OCI-LY7 (cell line): ENCODE data around the gene TTC7B. TPM values are rescaled to one million over a fixed set of nuclear protein-coding genes. Genes with fewer than 3 reads are reported as not detected.

ENCODE experiments used
- BruUV-seq: library from RNA; stranded (reverse); fragments of 400-500 nt; replicated peaks from 2 replicates; lab custom pipeline; 2021; lab: Mats Ljungman, UMichigan
- CTCF ChIA-PET: fragments of 300-600 bp; sonication (Branson Sonifier 250); formaldehyde crosslinking; loops from one replicate; lab custom pipeline; 2022; ENCODE audit warnings: antibody characterized with exemption; ENCODE audit not compliant: unreplicated experiment; lab: Charles Lee
- POLR2A ChIA-PET: fragments of 300-600 bp; sonication (Branson Sonifier 250); formaldehyde crosslinking; loops from one replicate; lab custom pipeline; 2022; ENCODE audit warnings: antibody characterized with exemption; lab: Charles Lee
- DNase-seq: peaks from one replicate; pipeline ENCODE4 v3.0.0-alpha.2; 2015; ENCODE audit warnings: low spot score
- H2AFZ ChIP-seq: fragments of 200-600 bp; sonication (generic), shearing (Covaris generic); 2 replicates; pipeline ENCODE4 v1.6.1; 2014; ENCODE audit warnings: mild to moderate bottlenecking, antibody characterized with exemption, low read length, moderate library complexity
- H3K27ac ChIP-seq: fragments of 200-600 bp; sonication (generic); 2 replicates; pipeline ENCODE4 v1.5.1; 2014; ENCODE audit warnings: mixed run types, low read depth, mild to moderate bottlenecking, moderate library complexity, low read length, inconsistent platforms; ENCODE audit not compliant: poor library complexity, severe bottlenecking
- H3K36me3 ChIP-seq: fragments of 200-600 bp; sonication (generic); 2 replicates; pipeline ENCODE4 v1.6.1; 2014; ENCODE audit warnings: mild to moderate bottlenecking, antibody characterized with exemption, low read length, moderate library complexity, mixed read lengths; ENCODE audit not compliant: insufficient read depth
- H3K4me1 ChIP-seq: fragments of 200-600 bp; sonication (generic); 2 replicates; pipeline ENCODE4 v1.5.1; 2014; ENCODE audit warnings: mild to moderate bottlenecking, low read length; ENCODE audit not compliant: insufficient read depth, poor library complexity, severe bottlenecking
- H3K4me2 ChIP-seq: fragments of 200-600 bp; sonication (generic); 2 replicates; pipeline ENCODE4 v1.6.1; 2014; ENCODE audit warnings: mild to moderate bottlenecking, low read length
- H3K4me3 ChIP-seq: fragments of 200-600 bp; sonication (generic); 2 replicates; pipeline ENCODE4 v1.5.1; 2014; ENCODE audit warnings: mild to moderate bottlenecking, low read depth, low read length; ENCODE audit not compliant: poor library complexity, severe bottlenecking
- H3K79me2 ChIP-seq: fragments of 200-600 bp; sonication (generic); 2 replicates; pipeline ENCODE4 v1.6.1; 2016; ENCODE audit warnings: low read depth, mild to moderate bottlenecking, low read length, moderate library complexity, mixed read lengths; ENCODE audit not compliant: insufficient read depth
- H3K9me2 ChIP-seq: fragments of 200-600 bp; sonication (generic); 2 replicates; pipeline ENCODE4 v1.6.1; 2016; ENCODE audit warnings: mild to moderate bottlenecking, low read length, mixed read lengths; ENCODE audit not compliant: insufficient read depth
- H3K9me3 ChIP-seq: fragments of 200-600 bp; sonication (generic); 2 replicates; pipeline ENCODE4 v1.6.1; 2014; ENCODE audit warnings: mild to moderate bottlenecking, mixed run types, low read length, mixed read lengths
- H4K20me1 ChIP-seq: fragments of 200-600 bp; sonication (generic); 2 replicates; pipeline ENCODE4 v1.6.1; 2014; ENCODE audit warnings: mild to moderate bottlenecking, antibody characterized with exemption, low read length, moderate library complexity, mixed read lengths; ENCODE audit not compliant: insufficient read depth
- CTCF ChIP-seq: fragments of 200-600 bp; sonication (generic); conservative IDR thresholded peaks from 2 replicates; pipeline ENCODE4 v1.5.1; 2014; ENCODE audit warnings: mild to moderate bottlenecking, antibody characterized with exemption, low read length, moderate library complexity, mixed read lengths
- EZH2phosphoT487 ChIP-seq: fragments of 200-600 bp; sonication (generic); IDR thresholded peaks from 2 replicates; pipeline ENCODE4 v1.6.1; 2018; ENCODE audit warnings: low read depth, borderline replicate concordance, mild to moderate bottlenecking, mixed run types, antibody characterized with exemption, low read length, moderate library complexity, mixed read lengths
- intact Hi-C: fragments of 100-400 bp; cut with micrococcal nuclease; formaldehyde crosslinking; loops from one replicate; pipeline ENCODE4 v1.10.0; 2022; ENCODE audit not compliant: unreplicated experiment
- total RNA-seq, 2 experiments: library from RNA; depleted of rRNA in 1 of 2; stranded (reverse); fragments of >200 nt in 1 of 2; shearing (Covaris generic) in 1 of 2; gene quantifications; 2 replicates each; pipeline ENCODE4 v1.2.3, GENCODE V29; 2014 to 2022

Gene TTC7B
- total RNA-seq, 2 experiments from 2014 or later: 0.19 to 0.51 TPM

GRCh38 chr14:90747909-90748308, 68.3 kb downstream of the TTC7B start:
- CTCF ChIA-PET: no interaction called here
- intact Hi-C loops: no loop called here
- POLR2A ChIA-PET: no interaction called here
- H2AFZ ChIP-seq: no peak overlapping the region
- no peaks in the 10 kb centered on the region for H3K9me2 ChIP-seq
- peaks cover 4% of the 10 kb centered on the region; the same call in 1 of the 2 replicates for H3K9me3 ChIP-seq
- no peak overlapping the region for H3K4me3 ChIP-seq
- H3K27ac ChIP-seq: no peak overlapping the region
- no peak overlapping the region for H3K4me2 ChIP-seq
- no peaks in the 10 kb centered on the region for H4K20me1 ChIP-seq
- H3K36me3 ChIP-seq: no peaks in the 10 kb centered on the region
- DNase-seq: no peak
- TF ChIP-seq EZH2phosphoT487: no peak
- no TSS peak for BruUV-seq
- no peaks in the 10 kb centered on the region for H3K79me2 ChIP-seq
- no peaks in the 10 kb centered on the region for H3K4me1 ChIP-seq

GRCh38 chr14:90743826-90744225, 72.4 kb downstream of the TTC7B start:
- BruUV-seq: no TSS peak
- Histone ChIP-seq H3K36me3 (no peaks in the 10 kb centered on the region), H4K20me1 (no peaks in the 10 kb centered on the region), H2AFZ (no peak overlapping the region), H3K4me2 (no peak overlapping the region), H3K9me3 (no peaks in the 10 kb centered on the region), H3K4me1 (no peaks in the 10 kb centered on the region), H3K9me2 (no peaks in the 10 kb centered on the region), H3K4me3 (no peak overlapping the region), H3K79me2 (no peaks in the 10 kb centered on the region), H3K27ac (no peak overlapping the region)
- ChIA-PET CTCF (interaction anchor here (1.2 kb wide), 1 partner anchor 15 kb away, joined by 4 read pairs; no protein-coding TSS in a partner anchor), POLR2A (no interaction called here)
- TF ChIP-seq CTCF: no peak
- no peak for TF ChIP-seq EZH2phosphoT487
- intact Hi-C loops: no loop called here
- DNase-seq: no peak

- H3K4me1 ChIP-seq: no peaks in the 10 kb centered on the region
- H4K20me1 ChIP-seq: no peaks in the 10 kb centered on the region
- POLR2A ChIA-PET: no interaction called here
- no peak overlapping the region for H2AFZ ChIP-seq
- intact Hi-C loops: no loop called here
- TF ChIP-seq EZH2phosphoT487 (no peak), CTCF (no peak)
- H3K9me3 ChIP-seq: no peaks in the 10 kb centered on the region
- no peak for DNase-seq
- H3K4me3 ChIP-seq: no peak overlapping the region
- no peaks in the 10 kb centered on the region for H3K79me2 ChIP-seq
- no peaks in the 10 kb centered on the region for H3K36me3 ChIP-seq
- H3K9me2 ChIP-seq: no peaks in the 10 kb centered on the region
- CTCF ChIA-PET: interaction anchor here (1.2 kb wide), 1 partner anchor 15 kb away, joined by 4 read pairs; no protein-coding TSS in a partner anchor
- no TSS peak for BruUV-seq
- H3K4me2 ChIP-seq: no peak overlapping the region
- H3K27ac ChIP-seq: no peak overlapping the region
These were observed 72.8 kb downstream of the TTC7B start for GRCh38 chr14:90743425-90743824.
